K562 (cell line): ENCODE measurements around the gene TFF1. TPM values are rescaled to one million over a fixed set of nuclear protein-coding genes. Genes with fewer than 3 reads are reported as not detected.

Experiments used
- ATAC-seq: fragments of 200-7000 bp; cut with Tn5 transposase; 3 replicates; pipeline ENCODE4 v1.9.1; 2020; ENCODE audit warnings: moderate library complexity
- BruUV-seq: library from RNA; stranded (reverse); fragments of 400-500 nt; replicated peaks from 2 replicates; lab custom pipeline; 2021; lab: Mats Ljungman, UMichigan
- CTCF ChIA-PET: fragments of 300-600 bp; formaldehyde crosslinking; extraction: SDS; loops from one replicate; lab custom pipeline; 2021; ENCODE audit warnings: low intra/inter-chr PET ratio; lab: Yijun Ruan, JAX
- POLR2A ChIA-PET: fragments of 300-600, 350-650 bp; sonication (Branson Sonifier 250); formaldehyde crosslinking; extraction: SDS; loops from one replicate; lab custom pipeline; 2021; ENCODE audit warnings: antibody characterized with exemption, inconsistent platforms; lab: Yijun Ruan, JAX
- DNase-seq, 4 experiments: peaks; one replicate each; pipeline versions ENCODE4 v3.0.0 to v3.0.0-alpha.2; 2011 to 2018; ENCODE audit warnings: low spot score in 3 of 4, mixed read lengths in 3 of 4; ENCODE audit errors: extremely low read depth in 1 of 4
- FAIRE-seq: peaks from 2 replicates; lab custom pipeline; 2011; peaks lifted over from hg19 to GRCh38; lab: Jason Lieb, UNC
- H2AFZ ChIP-seq: 2 replicates; pipeline ENCODE4 v1.6.0; 2011; ENCODE audit warnings: low read depth, low read length, control low read depth, inconsistent platforms
- H3K27ac ChIP-seq: fragments of 200-600 bp; 3 replicates; pipeline ENCODE4 v1.8.0; 2011; ENCODE audit warnings: low read depth, mild to moderate bottlenecking, control low read depth, inconsistent platforms, low read length, moderate library complexity, mixed read lengths; ENCODE audit errors: extremely low read depth
- H3K27me3 ChIP-seq, 2 experiments: fragments of 300-600 bp in 1 of 2; 2 replicates in 1 of 2; 3 replicates in 1 of 2; pipeline versions ENCODE4 v1.6.0 to v1.8.0; 2011; ENCODE audit warnings: inconsistent platforms in 2 of 2, low read length in 2 of 2, mild to moderate bottlenecking in 1 of 2, mixed read lengths in 1 of 2, moderate library complexity in 1 of 2; ENCODE audit not compliant: control insufficient read depth in 2 of 2, insufficient read depth in 2 of 2
- H3K36me3 ChIP-seq: fragments of 300-600 bp; 3 replicates; pipeline ENCODE4 v1.8.0; 2011; ENCODE audit warnings: mild to moderate bottlenecking, low read length, inconsistent platforms; ENCODE audit not compliant: control insufficient read depth, insufficient read depth
- H3K4me1 ChIP-seq, 2 experiments: fragments of 200-600 bp in 1 of 2; replicated peaks in 1 of 2; 2 replicates in 1 of 2; 3 replicates in 1 of 2; pipeline versions ENCODE4 v1.5.1 to v1.8.0; 2011; ENCODE audit warnings: inconsistent platforms in 2 of 2, low read length in 2 of 2, mild to moderate bottlenecking in 1 of 2, mixed read lengths in 1 of 2, moderate library complexity in 1 of 2; ENCODE audit not compliant: control insufficient read depth in 2 of 2, insufficient read depth in 2 of 2
- H3K4me2 ChIP-seq: 2 replicates; pipeline ENCODE4 v1.6.1; 2011; ENCODE audit warnings: low read length, control low read depth, inconsistent platforms, mixed read lengths; ENCODE audit not compliant: insufficient read depth
- H3K4me3 ChIP-seq: fragments of 200-600 bp; sonication (generic), shearing (Covaris generic); 2 replicates; pipeline ENCODE4 v1.5.1; 2016; ENCODE audit warnings: control low read depth, inconsistent platforms
- H3K79me2 ChIP-seq: fragments of 200-600 bp; 3 replicates; pipeline ENCODE4 v1.8.0; 2011; ENCODE audit warnings: low read length, inconsistent platforms; ENCODE audit not compliant: control insufficient read depth, insufficient read depth
- H3K9ac ChIP-seq, 2 experiments: 2 replicates each; pipeline versions ENCODE4 v1.6.0 to v1.6.1; 2011; ENCODE audit warnings: low read depth in 2 of 2, low read length in 2 of 2, control low read depth in 1 of 2, inconsistent platforms in 1 of 2, mild to moderate bottlenecking in 1 of 2, mixed read lengths in 1 of 2; ENCODE audit not compliant: insufficient read depth in 1 of 2
- H3K9me1 ChIP-seq: one replicate; pipeline ENCODE4 v1.6.0; 2011; ENCODE audit warnings: inconsistent platforms, mild to moderate bottlenecking, low read length, moderate library complexity; ENCODE audit not compliant: control insufficient read depth, insufficient read depth
- H3K9me3 ChIP-seq: replicated peaks from 2 replicates; pipeline ENCODE4 v1.5.1; 2011; ENCODE audit warnings: low read depth, low read length, inconsistent platforms; ENCODE audit not compliant: control insufficient read depth, insufficient read depth
- H4K20me1 ChIP-seq: replicated peaks from 2 replicates; pipeline ENCODE4 v1.6.1; 2011; ENCODE audit warnings: low read length, inconsistent platforms, mixed read lengths; ENCODE audit not compliant: control insufficient read depth, insufficient read depth
- HDAC6 ChIP-seq: IDR thresholded peaks from 2 replicates; pipeline ENCODE4 v1.6.1; 2012; ENCODE audit warnings: low read depth, mild to moderate bottlenecking, control low read depth, inconsistent platforms, low read length, moderate library complexity
- HDGF ChIP-seq: fragments of 450-650 bp; IDR thresholded peaks from 2 replicates; pipeline ENCODE4 v1.6.1; 2016
- HIVEP1 ChIP-seq: fragments of 250-450 bp; sonication (Bioruptor Pico); IDR thresholded peaks from 2 replicates; pipeline ENCODE4 v1.4.0; 2020; ENCODE audit warnings: mild to moderate bottlenecking
- HNRNPK ChIP-seq: fragments of 200-400 bp; formaldehyde crosslinking; IDR thresholded peaks from one replicate; pipeline ENCODE4 v1.6.1; 2018; ENCODE audit warnings: mild to moderate bottlenecking, low read depth, low read length; ENCODE audit not compliant: poor library complexity, severe bottlenecking
- MEF2A ChIP-seq: IDR thresholded peaks from 2 replicates; pipeline ENCODE4 v1.6.1; 2011; ENCODE audit warnings: low read depth, mild to moderate bottlenecking, low read length, moderate library complexity; ENCODE audit not compliant: control insufficient read depth
- NEUROD1 ChIP-seq: fragments of 150-350 bp; IDR thresholded peaks from 2 replicates; pipeline ENCODE4 v1.6.1; 2014; ENCODE audit warnings: borderline replicate concordance, low read length, low read depth; ENCODE audit not compliant: partially characterized antibody
- NR3C1 ChIP-seq: sonication (generic); formaldehyde crosslinking; IDR thresholded peaks from 2 replicates; pipeline ENCODE4 v1.8.1; 2022; ENCODE audit warnings: missing genetic modification reagents
- RBFOX2 ChIP-seq: fragments of 200-400 bp; formaldehyde crosslinking; IDR thresholded peaks from 2 replicates; pipeline ENCODE4 v1.6.1; 2017; ENCODE audit warnings: low read depth, mild to moderate bottlenecking, low read length, moderate library complexity
- SUPT5H ChIP-seq: fragments of 450-650 bp; IDR thresholded peaks from 2 replicates; pipeline ENCODE4 v1.6.1; 2016
- YY1 ChIP-seq, 3 experiments: IDR thresholded peaks; 2 replicates each; pipeline ENCODE4 v1.6.1; 2011; ENCODE audit warnings: low read length in 2 of 3, mild to moderate bottlenecking in 2 of 3, moderate library complexity in 2 of 3, borderline replicate concordance in 1 of 3, control low read depth in 1 of 3, low read depth in 1 of 3; ENCODE audit not compliant: insufficient read depth in 3 of 3, insufficient replicate concordance in 2 of 3, control insufficient read depth in 1 of 3, insufficient read length in 1 of 3; ENCODE audit errors: extremely low read depth in 1 of 3
- ZBTB7A ChIP-seq: IDR thresholded peaks from 2 replicates; pipeline ENCODE4 v1.6.1; 2011; ENCODE audit warnings: low read depth, mild to moderate bottlenecking, low read length, moderate library complexity, borderline replicate concordance; ENCODE audit not compliant: control insufficient read depth
- ZNF586 ChIP-seq: fragments of 450-650 bp; formaldehyde crosslinking; conservative IDR thresholded peaks from 2 replicates; pipeline ENCODE4 v1.4.0; 2020; ENCODE audit warnings: mild to moderate bottlenecking, moderate library complexity
- ZNF609 ChIP-seq: sonication (generic); formaldehyde crosslinking; IDR thresholded peaks from 2 replicates; pipeline ENCODE4 v1.8.1; 2023; ENCODE audit warnings: missing genetic modification reagents, mild to moderate bottlenecking, borderline replicate concordance
- ZNF780A ChIP-seq: fragments of 250-450 bp; sonication (Bioruptor Pico); IDR thresholded peaks from 2 replicates; pipeline ENCODE4 v1.5.0; 2021; ENCODE audit warnings: mild to moderate bottlenecking
- WGBS: fragments of 100-300 bp; shearing (Covaris generic); methylation state at CpG from one replicate; pipeline ENCODE4 v1.1.6; 2016; ENCODE audit warnings: low coverage, mixed read lengths; ENCODE audit not compliant: insufficient coverage; ENCODE audit errors: missing lambda C conversion rate; 5-methylcytosine and 5-hydroxymethylcytosine counted together
- in situ Hi-C: fragments of 300-500 bp; cut with MboI; formaldehyde crosslinking; loops from 4 replicates; pipeline ENCODE4 v1.15.0; 2018; ENCODE audit warnings: inconsistent platforms, mixed read lengths
- intact Hi-C: fragments of 100-400 bp; cut with micrococcal nuclease; formaldehyde crosslinking; loops from 2 replicates; pipeline ENCODE4 v1.14.2; 2022
- polyA plus RNA-seq, 8 experiments: library from polyadenylated mRNA; depleted of rRNA in 4 of 8; stranded (reverse) in 5 of 8; unstranded in 3 of 8; fragments of >200 nt; fragmentation: Nextera tagmentation in 2 of 8; fragmentation: Illumina TruSeq in 1 of 8; extraction: Ambion mirVana in 2 of 8; extraction: Trizol in 1 of 8; gene quantifications; 2 replicates each; pipeline versions ENCODE4 v1.2.1 to v1.2.3, GENCODE V29; 2011 to 2014; ENCODE audit warnings: inconsistent platforms in 1 of 8, missing spikeins in 1 of 8
- total RNA-seq, 7 experiments: library from RNA; depleted of rRNA in 6 of 7; stranded (reverse); fragments of >200 nt in 6 of 7; fragmentation: Illumina TruSeq in 2 of 7; extraction: Trizol in 2 of 7; gene quantifications; 2 replicates each; pipeline versions ENCODE4 v1.2.1 to v1.2.3, GENCODE V29; 2011 to 2021; ENCODE audit warnings: low replicate concordance in 1 of 7
- TF ChIP-seq, protein P1 (sequence below): sonication (generic); formaldehyde crosslinking; IDR thresholded peaks from 2 replicates; pipeline ENCODE4 v1.9.0; 2022; ENCODE audit warnings: mild to moderate bottlenecking, missing genetic modification reagents

The TFF1 gene
- total and polyA plus RNA-seq, 9 of the 15 experiments (the other 6 are each of a cell fraction or from before 2014, with no cell fraction given), result 0.31 TPM; not detected in 8

DNA sequence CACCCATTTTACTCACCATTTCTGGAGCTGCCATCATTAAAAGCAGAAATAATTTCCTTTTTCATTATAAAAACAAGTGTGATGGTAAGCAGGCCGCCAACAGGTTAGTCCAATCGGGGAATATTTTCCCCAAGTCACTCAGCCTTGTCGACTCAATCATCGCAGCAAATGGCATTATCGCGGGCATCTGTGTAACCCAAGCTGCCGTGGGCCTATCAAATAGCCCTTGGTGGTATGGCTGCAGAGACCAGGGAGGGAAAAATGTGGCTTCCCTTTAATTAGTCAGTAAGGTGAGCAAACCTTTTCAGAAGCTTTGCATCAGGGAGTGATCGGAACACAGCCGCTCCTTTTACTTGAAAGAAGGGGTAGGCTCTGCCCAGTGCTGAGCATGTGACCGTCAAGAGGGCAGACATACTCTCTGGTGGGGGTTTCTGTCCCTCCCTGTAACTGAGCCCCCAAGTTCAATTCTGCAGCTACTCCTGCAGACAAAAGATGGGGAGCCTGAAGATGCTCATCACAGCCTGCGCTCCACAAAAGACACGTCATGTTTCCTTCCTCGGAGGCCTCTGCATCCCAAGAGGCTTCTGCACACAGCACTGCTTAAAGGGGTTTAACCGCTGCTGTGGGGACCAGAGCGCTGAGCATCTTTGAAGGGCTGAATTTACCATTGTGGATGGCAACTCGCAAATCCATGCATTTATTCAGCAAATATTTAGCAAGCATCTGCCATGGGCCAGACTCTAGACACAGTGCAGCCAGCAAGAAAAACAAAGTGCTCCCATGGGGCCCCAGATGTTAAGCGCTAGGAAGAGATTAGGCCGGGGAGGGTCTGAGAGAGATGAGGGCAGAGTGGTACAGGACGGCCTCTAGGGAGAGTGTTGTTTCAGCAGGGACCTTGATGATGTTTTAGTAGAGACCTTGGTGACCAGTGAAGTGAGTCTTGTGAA is 30.7 kb upstream of the TFF1 start:
- ChIA-PET CTCF (no interaction called here), POLR2A (interaction anchor here (0.6 kb wide), 1 partner anchor 14 kb away, joined by 5 read pairs; no protein-coding TSS in a partner anchor)
- H3K27ac ChIP-seq, result no peak overlapping the region
- TF ChIP-seq, protein P1, sequence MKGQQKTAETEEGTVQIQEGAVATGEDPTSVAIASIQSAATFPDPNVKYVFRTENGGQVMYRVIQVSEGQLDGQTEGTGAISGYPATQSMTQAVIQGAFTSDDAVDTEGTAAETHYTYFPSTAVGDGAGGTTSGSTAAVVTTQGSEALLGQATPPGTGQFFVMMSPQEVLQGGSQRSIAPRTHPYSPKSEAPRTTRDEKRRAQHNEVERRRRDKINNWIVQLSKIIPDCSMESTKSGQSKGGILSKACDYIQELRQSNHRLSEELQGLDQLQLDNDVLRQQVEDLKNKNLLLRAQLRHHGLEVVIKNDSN, result no peak
- TF ChIP-seq YY1 (IDR thresholded peaks at IDR 0.05; ENCODE audit: borderline replicate concordance in 1 of 3, control insufficient read depth in 1 of 3, extremely low read depth in 1 of 3, insufficient read depth in 3 of 3, insufficient read length in 1 of 3, insufficient replicate concordance in 2 of 3, low read depth in 1 of 3, low read length in 2 of 3), result no peak
- TF ChIP-seq ZBTB7A, result no peak
- TF ChIP-seq MEF2A, result no peak
- no peak for TF ChIP-seq ZNF780A (CRISPR knock-in tag)
- TF ChIP-seq SUPT5H, result no peak
- no peak for TF ChIP-seq NEUROD1
- no peak for TF ChIP-seq ZNF586 (CRISPR knock-in tag)
- no peak for TF ChIP-seq HDAC6
- TF ChIP-seq HDGF, result no peak
- TF ChIP-seq NR3C1 (CRISPR knock-in tag), result no peak
- no peak for TF ChIP-seq HNRNPK
- TF ChIP-seq HIVEP1, result no peak
- no peak for TF ChIP-seq RBFOX2
- no peak for TF ChIP-seq ZNF609 (CRISPR knock-in tag)
- H3K36me3 ChIP-seq, result no peaks in the 10 kb centered on the region
- no peak overlapping the region for H3K4me2 ChIP-seq
- peaks cover 0 to 5% of the 10 kb centered on the region in 2 experiments; a peak in 2 of 5 replicates for H3K27me3 ChIP-seq
- WGBS, result 63% methylated on average over 19 of the region's 19 CpGs
- in situ Hi-C loops, result no loop called here
- FAIRE-seq (no peak), ATAC-seq (peak; percentile 52), DNase-seq (no peak)
- intact Hi-C loops, result no loop called here
- H3K9me3 ChIP-seq, result no peaks in the 10 kb centered on the region
- H3K4me1 ChIP-seq, result peaks cover 8 to 24% of the 10 kb centered on the region in 2 experiments; a peak in 4 of 5 replicates
- no peak overlapping the region for H3K4me3 ChIP-seq
- H2AFZ ChIP-seq, result peak overlapping the region; percentile 60; the same call in 1 of the 2 replicates
- no peaks in the 10 kb centered on the region for H3K9me1 ChIP-seq
- no peaks in the 10 kb centered on the region for H3K79me2 ChIP-seq
- no peak overlapping the region for H3K9ac ChIP-seq
- no TSS peak for BruUV-seq
- no peaks in the 10 kb centered on the region for H4K20me1 ChIP-seq
